IPS-15b (cell line): ENCODE measurements around the gene WDR86.

Experiments used
- H3K27me3 ChIP-seq: one replicate; pipeline ENCODE4 v1.6.1; 2013; ENCODE audit warnings: low read length; ENCODE audit not compliant: control insufficient read depth, insufficient read depth
- H3K36me3 ChIP-seq: one replicate; pipeline ENCODE4 v1.6.1; 2013; ENCODE audit warnings: low read length; ENCODE audit not compliant: control insufficient read depth, insufficient read depth
- H3K4me1 ChIP-seq: one replicate; pipeline ENCODE4 v1.6.1; 2013; ENCODE audit warnings: mild to moderate bottlenecking, low read length; ENCODE audit not compliant: control insufficient read depth, insufficient read depth
- H3K4me3 ChIP-seq: one replicate; pipeline ENCODE4 v1.5.1; 2013; ENCODE audit warnings: low read depth, low read length
- H3K9ac ChIP-seq: one replicate; pipeline ENCODE4 v1.6.1; 2013; ENCODE audit warnings: low read depth, mild to moderate bottlenecking, low read length
- H3K9me3 ChIP-seq: one replicate; pipeline ENCODE4 v1.6.1; 2013; ENCODE audit warnings: mild to moderate bottlenecking, low read length; ENCODE audit not compliant: control insufficient read depth, insufficient read depth

Gene WDR86

GRCh38 chr7:151363182-151363581 lies 46.7 kb downstream of the WDR86 start:
- peaks cover 3% of the 10 kb centered on the region for H3K36me3 ChIP-seq
- H3K9me3 ChIP-seq = no peaks in the 10 kb centered on the region
- no peak overlapping the region for H3K4me3 ChIP-seq
- H3K4me1 ChIP-seq = no peaks in the 10 kb centered on the region
- no peaks in the 10 kb centered on the region for H3K27me3 ChIP-seq
- no peak overlapping the region for H3K9ac ChIP-seq

DNA sequence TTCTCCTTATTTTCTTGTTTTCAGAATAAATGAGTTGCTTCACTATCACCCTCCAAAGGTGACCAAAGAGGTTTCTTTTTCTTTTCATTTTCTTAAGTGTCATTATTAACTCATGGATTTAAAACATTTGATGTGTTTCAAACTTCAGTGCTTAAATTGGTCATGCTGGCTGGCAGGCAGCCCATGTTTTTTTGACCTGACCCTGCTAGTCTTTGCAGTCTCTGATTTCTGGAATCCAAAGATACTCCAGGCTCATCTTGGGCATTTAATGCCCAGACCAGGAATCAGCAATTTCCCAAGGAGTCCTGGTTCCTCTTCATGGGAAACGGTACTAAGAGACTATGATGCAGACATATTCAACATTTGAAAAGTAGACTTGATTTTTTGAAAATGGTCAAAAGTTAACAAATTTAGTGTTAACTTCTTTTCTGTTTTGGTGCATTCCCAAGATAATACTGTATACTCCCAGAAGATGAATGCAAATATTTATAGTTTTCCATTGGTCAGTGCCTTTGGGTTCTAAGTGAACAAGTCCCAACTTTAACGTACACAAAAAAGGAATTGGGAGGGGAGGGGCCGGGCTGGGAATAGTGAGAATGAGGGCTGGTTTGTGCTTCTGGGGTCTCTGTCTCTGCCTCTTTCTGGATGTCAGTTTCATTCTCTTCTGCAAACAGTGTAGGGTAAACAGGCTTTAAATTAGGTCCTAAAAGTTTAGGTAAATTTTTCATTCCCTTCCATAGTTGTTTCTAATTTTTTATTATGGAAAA lies 48.5 kb downstream of the WDR86 start:
- Histone ChIP-seq H3K4me1 (no peaks in the 10 kb centered on the region), H3K9ac (no peak overlapping the region), H3K36me3 (peaks cover 4% of the 10 kb centered on the region), H3K9me3 (no peaks in the 10 kb centered on the region), H3K4me3 (no peak overlapping the region), H3K27me3 (no peaks in the 10 kb centered on the region)

- Histone ChIP-seq H3K9me3 (no peaks in the 10 kb centered on the region), H3K4me1 (no peaks in the 10 kb centered on the region), H3K36me3 (peaks cover 7% of the 10 kb centered on the region), H3K27me3 (no peaks in the 10 kb centered on the region), H3K4me3 (no peak overlapping the region), H3K9ac (no peak overlapping the region)
Measured at GRCh38 chr7:151352512-151352911, 57.3 kb downstream of the WDR86 start.

DNA sequence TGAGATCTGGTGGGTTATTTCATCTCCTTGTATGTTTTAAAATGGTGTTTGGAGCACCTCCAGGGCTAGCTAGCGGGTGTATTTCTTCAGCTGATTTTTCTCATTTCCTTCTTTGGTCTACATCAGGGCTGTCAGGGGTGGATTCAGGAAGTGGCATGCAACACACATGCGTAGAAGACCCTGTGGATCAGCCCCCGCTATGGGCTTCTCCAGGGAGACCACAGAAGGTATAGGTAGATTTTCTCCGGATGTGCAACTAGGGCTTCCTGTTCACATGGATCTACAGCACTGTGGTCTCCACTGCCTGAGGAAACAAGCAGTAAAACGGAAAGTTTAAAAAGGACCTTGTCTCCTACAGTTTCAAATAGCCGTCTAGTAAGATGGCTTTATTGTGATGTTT lies 57.9 kb downstream of the WDR86 start:
- Histone ChIP-seq H3K27me3 (no peaks in the 10 kb centered on the region), H3K4me3 (no peak overlapping the region), H3K36me3 (peaks cover 7% of the 10 kb centered on the region), H3K9ac (no peak overlapping the region), H3K4me1 (no peaks in the 10 kb centered on the region), H3K9me3 (no peaks in the 10 kb centered on the region)

GRCh38 chr7:151351027-151351426 lies 58.8 kb downstream of the WDR86 start:
- H3K27me3 ChIP-seq = no peaks in the 10 kb centered on the region
- H3K36me3 ChIP-seq = peaks cover 4% of the 10 kb centered on the region
- H3K4me1 ChIP-seq = no peaks in the 10 kb centered on the region
- H3K4me3 ChIP-seq = no peak overlapping the region
- H3K9ac ChIP-seq = no peak overlapping the region
- H3K9me3 ChIP-seq = no peaks in the 10 kb centered on the region

DNA sequence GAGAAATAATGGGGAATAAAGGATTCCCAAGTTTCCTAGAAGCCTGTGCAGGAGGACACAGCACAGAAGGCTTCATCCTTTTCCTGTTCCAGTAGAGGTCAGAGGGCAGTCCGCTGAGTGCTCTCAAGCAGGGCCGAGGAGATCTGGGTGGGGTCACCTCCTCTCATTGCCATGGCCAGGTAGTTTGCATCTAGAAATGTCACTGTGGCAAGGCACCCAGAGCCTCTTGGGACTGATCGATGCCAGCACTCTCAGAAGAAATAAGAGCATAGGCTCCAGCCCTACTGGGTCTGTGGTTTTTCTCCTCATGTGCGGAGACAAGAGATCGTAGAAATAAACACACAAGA lies 60.4 kb downstream of the WDR86 start:
- H3K9me3 ChIP-seq = no peaks in the 10 kb centered on the region
- no peak overlapping the region for H3K9ac ChIP-seq
- H3K36me3 ChIP-seq = no peaks in the 10 kb centered on the region
- no peaks in the 10 kb centered on the region for H3K4me1 ChIP-seq
- H3K27me3 ChIP-seq = no peaks in the 10 kb centered on the region
- no peak overlapping the region for H3K4me3 ChIP-seq

DNA sequence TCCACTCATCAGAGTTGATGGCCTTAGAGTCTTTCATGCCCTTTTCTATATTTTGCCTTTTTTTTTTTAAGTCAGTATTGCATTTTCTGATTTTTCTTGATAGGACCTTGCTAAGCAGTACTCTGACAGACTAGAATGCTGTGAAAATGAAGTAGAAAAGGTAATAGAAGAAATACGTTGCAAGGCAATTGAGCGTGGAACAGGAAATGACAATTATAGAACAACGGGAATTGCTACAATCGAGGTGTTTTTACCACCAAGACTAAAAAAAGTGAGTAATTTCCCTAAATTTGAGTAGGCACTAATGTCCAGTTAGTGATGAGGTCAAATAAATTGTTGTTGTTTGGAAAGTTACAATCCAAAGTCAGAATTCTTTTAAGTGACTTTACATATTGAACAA lies 60.9 kb downstream of the WDR86 start:
- Histone ChIP-seq H3K4me3 (no peak overlapping the region), H3K36me3 (no peaks in the 10 kb centered on the region), H3K4me1 (no peaks in the 10 kb centered on the region), H3K9me3 (no peaks in the 10 kb centered on the region), H3K9ac (no peak overlapping the region), H3K27me3 (no peaks in the 10 kb centered on the region)

GRCh38 chr7:151347200-151347599 lies 62.6 kb downstream of the WDR86 start:
- Histone ChIP-seq H3K27me3 (no peaks in the 10 kb centered on the region), H3K9ac (no peak overlapping the region), H3K9me3 (no peaks in the 10 kb centered on the region), H3K4me1 (no peaks in the 10 kb centered on the region), H3K36me3 (no peaks in the 10 kb centered on the region), H3K4me3 (no peak overlapping the region)

- no peaks in the 10 kb centered on the region for H3K27me3 ChIP-seq
- H3K4me3 ChIP-seq = no peak overlapping the region
- no peak overlapping the region for H3K9ac ChIP-seq
- no peaks in the 10 kb centered on the region for H3K9me3 ChIP-seq
- no peaks in the 10 kb centered on the region for H3K4me1 ChIP-seq
- H3K36me3 ChIP-seq = no peaks in the 10 kb centered on the region
Measured at GRCh38 chr7:151346470-151346769, 63.4 kb downstream of the WDR86 start.

DNA sequence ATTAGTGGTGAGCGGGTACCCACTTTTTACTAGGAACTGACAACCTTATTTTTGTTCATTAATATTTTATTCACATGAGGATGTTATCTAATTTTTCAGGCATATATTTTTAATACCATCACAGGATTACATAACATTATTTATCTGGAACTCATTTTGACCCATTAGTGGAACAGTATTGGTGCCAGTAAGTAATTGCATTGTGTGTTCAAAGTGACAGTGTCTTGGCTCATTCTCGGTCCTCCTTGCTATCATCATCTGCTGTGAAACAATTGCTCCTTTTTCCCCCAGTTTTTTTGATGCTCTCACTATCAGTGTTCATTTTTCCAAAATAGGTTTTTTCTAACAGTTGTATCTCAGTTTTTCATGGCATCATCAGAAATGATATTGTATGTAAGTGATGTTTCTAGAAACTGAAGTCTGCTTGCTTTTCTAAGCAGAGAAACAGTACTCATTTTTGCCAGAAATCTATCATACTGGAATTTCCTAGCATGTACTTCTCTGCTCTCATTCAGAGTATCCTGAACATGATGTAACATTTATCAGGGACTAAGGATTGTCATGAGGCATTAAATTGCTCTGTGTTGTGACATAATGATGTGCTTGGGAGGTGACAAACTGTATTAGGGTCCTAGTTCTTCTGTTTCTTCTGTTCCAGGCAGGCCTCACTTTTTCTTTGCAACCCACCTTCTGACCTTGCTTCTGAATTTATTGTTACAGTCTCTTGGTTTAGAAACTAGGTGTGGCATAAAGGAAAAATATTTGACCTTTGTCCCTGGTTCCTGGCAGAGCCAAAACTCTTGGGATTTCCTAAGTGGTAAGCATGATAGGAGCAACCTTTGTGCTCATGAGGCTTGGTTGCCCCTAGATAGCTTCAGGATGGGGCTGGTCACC lies 64.0 kb downstream of the WDR86 start:
- Histone ChIP-seq H3K36me3 (no peaks in the 10 kb centered on the region), H3K9ac (no peak overlapping the region)

DNA sequence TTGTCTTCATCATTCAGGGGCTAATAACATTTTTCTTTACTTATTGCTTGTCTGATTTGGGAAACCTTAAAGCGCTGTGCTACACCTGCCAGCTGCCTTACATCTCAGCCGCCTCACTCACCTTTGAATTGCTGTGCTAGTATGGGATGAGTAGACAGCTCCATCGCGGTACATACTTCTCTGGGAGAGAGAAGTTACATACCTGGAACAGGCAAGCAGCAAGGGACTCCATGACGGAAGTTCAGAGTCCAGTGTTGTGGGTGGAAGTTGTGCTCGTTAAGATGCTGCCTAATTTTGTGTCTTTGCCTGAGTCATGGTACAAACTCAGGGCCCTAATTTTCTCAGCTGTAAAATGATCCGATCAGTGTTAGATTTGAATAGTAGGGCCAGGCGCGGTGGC lies 66.3 kb downstream of the WDR86 start:
- H3K36me3 ChIP-seq = no peaks in the 10 kb centered on the region
- H3K4me3 ChIP-seq = no peak overlapping the region
- no peaks in the 10 kb centered on the region for H3K27me3 ChIP-seq
- no peaks in the 10 kb centered on the region for H3K9me3 ChIP-seq
- no peak overlapping the region for H3K9ac ChIP-seq
- no peaks in the 10 kb centered on the region for H3K4me1 ChIP-seq

More for the DNA sequence above, 64.0 kb downstream of the WDR86 start:
- no peak overlapping the region for H3K4me3 ChIP-seq
- no peaks in the 10 kb centered on the region for H3K4me1 ChIP-seq
- H3K27me3 ChIP-seq = no peaks in the 10 kb centered on the region
- no peaks in the 10 kb centered on the region for H3K9me3 ChIP-seq

- Histone ChIP-seq H3K27me3 (no peaks in the 10 kb centered on the region), H3K9ac (no peak overlapping the region)
Measured at GRCh38 chr7:151342811-151343210, 67.0 kb downstream of the WDR86 start.

More at GRCh38 chr7:151342811-151343210, 67.0 kb downstream of the WDR86 start:
- H3K9me3 ChIP-seq = no peaks in the 10 kb centered on the region
- H3K36me3 ChIP-seq = no peaks in the 10 kb centered on the region
- no peak overlapping the region for H3K4me3 ChIP-seq
- H3K4me1 ChIP-seq = no peaks in the 10 kb centered on the region
